ENCODE data around the gene ACAA1. TPM values are rescaled to one million over a fixed set of nuclear protein-coding genes. Genes with fewer than 3 reads are reported as not detected.

The ACAA1 gene
- total and polyA plus RNA-seq, 2 of the 13 experiments (the other 11 are each of a cell fraction or from before 2014, with no cell fraction given), result 60.8 to 188 TPM

DNA sequence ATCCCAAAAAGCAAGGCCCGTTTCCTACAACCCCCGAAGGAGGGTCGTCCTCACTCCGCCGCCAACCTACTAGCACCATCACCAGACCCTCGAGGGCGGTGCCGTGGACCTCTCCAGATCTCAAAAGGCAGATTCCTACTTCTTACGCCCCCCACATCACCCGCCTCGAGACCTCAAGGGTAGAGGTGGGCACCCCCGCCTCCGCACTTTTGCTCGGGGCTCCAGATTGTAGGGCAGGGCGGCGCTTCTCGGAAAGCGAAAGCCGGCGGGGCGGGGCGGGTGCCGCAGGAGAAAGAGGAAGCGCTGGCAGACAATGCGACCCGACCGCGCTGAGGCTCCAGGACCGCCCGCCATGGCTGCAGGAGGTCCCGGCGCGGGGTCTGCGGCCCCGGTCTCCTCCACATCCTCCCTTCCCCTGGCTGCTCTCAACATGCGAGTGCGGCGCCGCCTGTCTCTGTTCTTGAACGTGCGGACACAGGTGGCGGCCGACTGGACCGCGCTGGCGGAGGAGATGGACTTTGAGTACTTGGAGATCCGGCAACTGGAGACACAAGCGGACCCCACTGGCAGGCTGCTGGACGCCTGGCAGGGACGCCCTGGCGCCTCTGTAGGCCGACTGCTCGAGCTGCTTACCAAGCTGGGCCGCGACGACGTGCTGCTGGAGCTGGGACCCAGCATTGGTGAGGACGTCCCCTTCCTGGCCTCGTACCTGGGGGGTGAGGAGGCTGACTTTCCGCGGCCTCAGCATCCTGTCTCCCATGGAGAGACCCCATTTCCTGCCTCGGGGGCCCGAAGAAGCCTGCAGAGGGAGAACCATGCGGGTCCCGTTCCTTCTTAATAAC, 1.6 kb upstream of the ACAA1 start, which contains the start of gene MYD88 (continued):
- no peak for TF ChIP-seq ZNF775 (CRISPR knock-in tag; IDR thresholded peaks at IDR 0.05; ENCODE audit: borderline replicate concordance)
- TF ChIP-seq, protein P1, sequence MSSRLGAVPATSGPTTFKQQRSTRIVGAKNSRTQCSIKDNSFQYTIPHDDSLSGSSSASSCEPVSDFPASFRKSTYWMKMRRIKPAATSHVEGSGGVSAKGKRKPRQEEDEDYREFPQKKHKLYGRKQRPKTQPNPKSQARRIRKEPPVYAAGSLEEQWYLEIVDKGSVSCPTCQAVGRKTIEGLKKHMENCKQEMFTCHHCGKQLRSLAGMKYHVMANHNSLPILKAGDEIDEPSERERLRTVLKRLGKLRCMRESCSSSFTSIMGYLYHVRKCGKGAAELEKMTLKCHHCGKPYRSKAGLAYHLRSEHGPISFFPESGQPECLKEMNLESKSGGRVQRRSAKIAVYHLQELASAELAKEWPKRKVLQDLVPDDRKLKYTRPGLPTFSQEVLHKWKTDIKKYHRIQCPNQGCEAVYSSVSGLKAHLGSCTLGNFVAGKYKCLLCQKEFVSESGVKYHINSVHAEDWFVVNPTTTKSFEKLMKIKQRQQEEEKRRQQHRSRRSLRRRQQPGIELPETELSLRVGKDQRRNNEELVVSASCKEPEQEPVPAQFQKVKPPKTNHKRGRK (CRISPR knock-in tag; IDR thresholded peaks at IDR 0.05), result 0 out of 2 replicates have a peak, but pooled peaks have one; percentile 38
- no peak; the same call in 1 of the 2 replicates for TF ChIP-seq ZNF232 (CRISPR knock-in tag; IDR thresholded peaks at IDR 0.05; ENCODE audit: borderline replicate concordance)
- TF ChIP-seq, protein P2, sequence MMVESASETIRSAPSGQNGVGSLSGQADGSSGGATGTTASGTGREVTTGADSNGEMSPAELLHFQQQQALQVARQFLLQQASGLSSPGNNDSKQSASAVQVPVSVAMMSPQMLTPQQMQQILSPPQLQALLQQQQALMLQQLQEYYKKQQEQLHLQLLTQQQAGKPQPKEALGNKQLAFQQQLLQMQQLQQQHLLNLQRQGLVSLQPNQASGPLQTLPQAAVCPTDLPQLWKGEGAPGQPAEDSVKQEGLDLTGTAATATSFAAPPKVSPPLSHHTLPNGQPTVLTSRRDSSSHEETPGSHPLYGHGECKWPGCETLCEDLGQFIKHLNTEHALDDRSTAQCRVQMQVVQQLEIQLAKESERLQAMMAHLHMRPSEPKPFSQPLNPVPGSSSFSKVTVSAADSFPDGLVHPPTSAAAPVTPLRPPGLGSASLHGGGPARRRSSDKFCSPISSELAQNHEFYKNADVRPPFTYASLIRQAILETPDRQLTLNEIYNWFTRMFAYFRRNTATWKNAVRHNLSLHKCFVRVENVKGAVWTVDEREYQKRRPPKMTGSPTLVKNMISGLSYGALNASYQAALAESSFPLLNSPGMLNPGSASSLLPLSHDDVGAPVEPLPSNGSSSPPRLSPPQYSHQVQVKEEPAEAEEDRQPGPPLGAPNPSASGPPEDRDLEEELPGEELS (CRISPR knock-in tag; IDR thresholded peaks at IDR 0.05), result no peak
- TF ChIP-seq ZNF24 (IDR thresholded peaks at IDR 0.05), result no peak
- peak; percentile 92 for TF ChIP-seq POLR2G (IDR thresholded peaks at IDR 0.05; ENCODE audit: low read depth, low read length)
- TF ChIP-seq, protein P3, sequence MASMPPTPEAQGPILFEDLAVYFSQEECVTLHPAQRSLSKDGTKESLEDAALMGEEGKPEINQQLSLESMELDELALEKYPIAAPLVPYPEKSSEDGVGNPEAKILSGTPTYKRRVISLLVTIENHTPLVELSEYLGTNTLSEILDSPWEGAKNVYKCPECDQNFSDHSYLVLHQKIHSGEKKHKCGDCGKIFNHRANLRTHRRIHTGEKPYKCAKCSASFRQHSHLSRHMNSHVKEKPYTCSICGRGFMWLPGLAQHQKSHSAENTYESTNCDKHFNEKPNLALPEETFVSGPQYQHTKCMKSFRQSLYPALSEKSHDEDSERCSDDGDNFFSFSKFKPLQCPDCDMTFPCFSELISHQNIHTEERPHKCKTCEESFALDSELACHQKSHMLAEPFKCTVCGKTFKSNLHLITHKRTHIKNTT (CRISPR knock-in tag; IDR thresholded peaks at IDR 0.05), result no peak
- peak; percentile 21; the same call in 1 of the 2 replicates for TF ChIP-seq THAP11 (CRISPR knock-in tag; IDR thresholded peaks at IDR 0.05)
- peak; percentile 47; the same call in 1 of the 2 replicates for TF ChIP-seq BCL6 (CRISPR knock-in tag; IDR thresholded peaks at IDR 0.05)
- no peak for TF ChIP-seq ZNF878 (CRISPR knock-in tag; IDR thresholded peaks at IDR 0.05)
- no peak for TF ChIP-seq ZNF430 (CRISPR knock-in tag; IDR thresholded peaks at IDR 0.05)
- no peak for TF ChIP-seq ZNF577 (CRISPR knock-in tag; IDR thresholded peaks at IDR 0.05; ENCODE audit: borderline replicate concordance, low read depth)
- TF ChIP-seq, protein P4, sequence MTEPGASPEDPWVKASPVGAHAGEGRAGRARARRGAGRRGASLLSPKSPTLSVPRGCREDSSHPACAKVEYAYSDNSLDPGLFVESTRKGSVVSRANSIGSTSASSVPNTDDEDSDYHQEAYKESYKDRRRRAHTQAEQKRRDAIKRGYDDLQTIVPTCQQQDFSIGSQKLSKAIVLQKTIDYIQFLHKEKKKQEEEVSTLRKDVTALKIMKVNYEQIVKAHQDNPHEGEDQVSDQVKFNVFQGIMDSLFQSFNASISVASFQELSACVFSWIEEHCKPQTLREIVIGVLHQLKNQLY (CRISPR knock-in tag; IDR thresholded peaks at IDR 0.05), result no peak; the same call in 1 of the 2 replicates
- TF ChIP-seq ZNF264 (CRISPR knock-in tag; IDR thresholded peaks at IDR 0.05), result 0 out of 2 replicates have a peak, but pooled peaks have one; percentile 10
- peak; percentile 92 for TF ChIP-seq ZFP90 (CRISPR knock-in tag; IDR thresholded peaks at IDR 0.05; ENCODE audit: borderline replicate concordance)
- TF ChIP-seq ZNF678 (CRISPR knock-in tag; IDR thresholded peaks at IDR 0.05), result no peak
- TF ChIP-seq SALL2 (CRISPR knock-in tag; IDR thresholded peaks at IDR 0.05), result no peak
- no peak for TF ChIP-seq TMF1 (CRISPR knock-in tag; IDR thresholded peaks at IDR 0.05; ENCODE audit: low read depth)
- peak; percentile 18; the same call in 1 of the 2 replicates for TF ChIP-seq ZNF224 (CRISPR knock-in tag; IDR thresholded peaks at IDR 0.05)
- no peak for TF ChIP-seq ZC3H13 (CRISPR knock-in tag; IDR thresholded peaks at IDR 0.05)
- no peak for TF ChIP-seq HMG20B (CRISPR knock-in tag; conservative IDR thresholded peaks at IDR 0.05)
- peak; percentile 81; the same call in 1 of the 2 replicates for TF ChIP-seq ELF3 (CRISPR knock-in tag; IDR thresholded peaks at IDR 0.05)
- TF ChIP-seq ZBTB1 (CRISPR knock-in tag; IDR thresholded peaks at IDR 0.05; ENCODE audit: borderline replicate concordance), result no peak
- TF ChIP-seq ZNF292 (CRISPR knock-in tag; IDR thresholded peaks at IDR 0.05; ENCODE audit: borderline replicate concordance, low read depth), result peak; percentile 82
- TF ChIP-seq RFXANK (CRISPR knock-in tag; IDR thresholded peaks at IDR 0.05), result no peak
